ENCODE data around the gene CUL3. TPM values are rescaled to one million over a fixed set of nuclear protein-coding genes. Genes with fewer than 3 reads are reported as not detected.

Gene CUL3
- total RNA-seq, 1 experiment from 2014 or later: 104 TPM

- TF ChIP-seq CTCF (IDR thresholded peaks at IDR 0.05) (no peak; the same call in 1 of the 2 replicates), REST (IDR thresholded peaks at IDR 0.05; ENCODE audit: insufficient read depth in 1 of 2, low read depth in 2 of 2, low read length in 1 of 2) (no peak), POLR2AphosphoS5 (IDR thresholded peaks at IDR 0.05; ENCODE audit: low read depth, low read length) (no peak), SIN3A (IDR thresholded peaks at IDR 0.05; ENCODE audit: borderline replicate concordance, insufficient read depth, low read depth, low read length) (no peak), TCF7L2 (IDR thresholded peaks at IDR 0.05; ENCODE audit: low read depth, low read length) (no peak)
- in situ Hi-C loops (cut with HindIII; ENCODE audit: low pct_unique_long_range_greater_than_20kb, low sequenced_read_pairs) (no loop called here), intact Hi-C loops (cut with micrococcal nuclease; ENCODE audit: unreplicated experiment) (no loop called here)
- H3K4me1 ChIP-seq (ENCODE audit: control insufficient read depth, insufficient read depth, low read length): peaks cover 37% of the 10 kb centered on the region
- no peaks in the 10 kb centered on the region for H3K9me3 ChIP-seq (ENCODE audit: control insufficient read depth, insufficient read depth, low read depth, low read length)
- CTCF ChIA-PET: no interaction called here
- H3K4me3 ChIP-seq (ENCODE audit: low read depth in 2 of 2, low read length in 2 of 2): no peak overlapping the region
- BruUV-seq (replicated peaks): TSS peak; percentile 0
- no peak overlapping the region for H3K27ac ChIP-seq (ENCODE audit: low read length)
- no peak for DNase-seq (ENCODE audit: low read depth, low spot score)
- H3K27me3 ChIP-seq (ENCODE audit: control insufficient read depth, insufficient read depth, low read length): no peaks in the 10 kb centered on the region
- POLR2A ChIA-PET: no interaction called here
- no peak for ATAC-seq
- no peaks in the 10 kb centered on the region for H3K36me3 ChIP-seq (ENCODE audit: control insufficient read depth, insufficient read depth, low read length)
Observed at GRCh38 chr2:224573724-224574123, 11.4 kb downstream of the CUL3 start.

- in situ Hi-C loops (cut with HindIII; ENCODE audit: low pct_unique_long_range_greater_than_20kb, low sequenced_read_pairs): no loop called here
- Histone ChIP-seq H3K36me3 (ENCODE audit: control insufficient read depth, insufficient read depth, low read length) (no peaks in the 10 kb centered on the region), H3K9me3 (ENCODE audit: control insufficient read depth, insufficient read depth, low read depth, low read length) (no peaks in the 10 kb centered on the region), H3K27ac (ENCODE audit: low read length) (no peak overlapping the region), H3K27me3 (ENCODE audit: control insufficient read depth, insufficient read depth, low read length) (no peaks in the 10 kb centered on the region), H3K4me3 (ENCODE audit: low read depth in 2 of 2, low read length in 2 of 2) (no peak overlapping the region), H3K4me1 (ENCODE audit: control insufficient read depth, insufficient read depth, low read length) (peaks cover 47% of the 10 kb centered on the region)
- BruUV-seq (replicated peaks): no TSS peak
- DNase-seq (ENCODE audit: low read depth, low spot score) (no peak), ATAC-seq (no peak)
- ChIA-PET CTCF (no interaction called here), POLR2A (no interaction called here)
- TF ChIP-seq SIN3A (IDR thresholded peaks at IDR 0.05; ENCODE audit: borderline replicate concordance, insufficient read depth, low read depth, low read length) (no peak), POLR2AphosphoS5 (IDR thresholded peaks at IDR 0.05; ENCODE audit: low read depth, low read length) (no peak)
- intact Hi-C loops (cut with micrococcal nuclease; ENCODE audit: unreplicated experiment): no loop called here
Observed at GRCh38 chr2:224572338-224572737, 12.8 kb downstream of the CUL3 start.

GRCh38 chr2:224570328-224570993 lies 14.7 kb downstream of the CUL3 start:
- in situ Hi-C loops (cut with HindIII; ENCODE audit: low pct_unique_long_range_greater_than_20kb, low sequenced_read_pairs) (no loop called here), intact Hi-C loops (cut with micrococcal nuclease; ENCODE audit: unreplicated experiment) (no loop called here)
- Histone ChIP-seq H3K27ac (ENCODE audit: low read length) (no peak overlapping the region), H3K9me3 (ENCODE audit: control insufficient read depth, insufficient read depth, low read depth, low read length) (no peaks in the 10 kb centered on the region), H3K27me3 (ENCODE audit: control insufficient read depth, insufficient read depth, low read length) (no peaks in the 10 kb centered on the region), H3K36me3 (ENCODE audit: control insufficient read depth, insufficient read depth, low read length) (no peaks in the 10 kb centered on the region), H3K4me3 (ENCODE audit: low read depth in 2 of 2, low read length in 2 of 2) (no peak overlapping the region), H3K4me1 (ENCODE audit: control insufficient read depth, insufficient read depth, low read length) (peaks cover 37% of the 10 kb centered on the region)
- BruUV-seq (replicated peaks): no TSS peak
- TF ChIP-seq TCF7L2 (IDR thresholded peaks at IDR 0.05; ENCODE audit: low read depth, low read length): no peak
- no peak for TF ChIP-seq REST (IDR thresholded peaks at IDR 0.05; ENCODE audit: insufficient read depth in 1 of 2, low read depth in 2 of 2, low read length in 1 of 2)
- no peak for TF ChIP-seq SIN3A (IDR thresholded peaks at IDR 0.05; ENCODE audit: borderline replicate concordance, insufficient read depth, low read depth, low read length)
- no peak for TF ChIP-seq POLR2AphosphoS5 (IDR thresholded peaks at IDR 0.05; ENCODE audit: low read depth, low read length)
- TF ChIP-seq CTCF (IDR thresholded peaks at IDR 0.05): no peak
- CTCF ChIA-PET: no interaction called here
- DNase-seq (ENCODE audit: low read depth, low spot score) (no peak), ATAC-seq (no peak)
- POLR2A ChIA-PET: no interaction called here
